Fibroblast of lung (primary cell): ENCODE results near the gene TNRC6C. TPM values are rescaled to one million over a fixed set of nuclear protein-coding genes. Genes with fewer than 3 reads are reported as not detected.

ENCODE experiments used
- DNase-seq, 2 donors: peaks; one replicate each; pipeline versions ENCODE4 v3.0.0 to v3.0.0-alpha.2; 2010; ENCODE audit warnings: low read depth in 2 of 2
- H2AFZ ChIP-seq: 2 replicates; pipeline ENCODE4 v1.5.1; 2012; ENCODE audit warnings: low read length, control low read depth, inconsistent platforms
- H3K27ac ChIP-seq: 2 replicates; pipeline ENCODE4 v1.5.1; 2011; ENCODE audit warnings: low read length, control low read depth; ENCODE audit not compliant: insufficient read depth
- H3K27me3 ChIP-seq: 2 replicates; pipeline ENCODE4 v1.5.1; 2011; ENCODE audit warnings: mild to moderate bottlenecking, low read length; ENCODE audit not compliant: control insufficient read depth, insufficient read depth
- H3K36me3 ChIP-seq: 2 replicates; pipeline ENCODE4 v1.5.1; 2011; ENCODE audit warnings: low read length; ENCODE audit not compliant: control insufficient read depth, insufficient read depth
- H3K4me1 ChIP-seq: 2 replicates; pipeline ENCODE4 v1.5.1; 2011; ENCODE audit warnings: low read length; ENCODE audit not compliant: control insufficient read depth, insufficient read depth; ENCODE audit errors: extremely low read depth
- H3K4me2 ChIP-seq: 2 replicates; pipeline ENCODE4 v1.5.1; 2011; ENCODE audit warnings: low read length, control low read depth; ENCODE audit not compliant: insufficient read depth; ENCODE audit errors: extremely low read depth
- H3K4me3 ChIP-seq, 4 experiments: fragments of 200-600 bp in 1 of 4; sonication (generic) in 1 of 4; replicated peaks in 1 of 4; 2 replicates each; pipeline ENCODE4 v1.5.1; 2011 to 2016; ENCODE audit warnings: low read length in 4 of 4, low read depth in 3 of 4, mild to moderate bottlenecking in 3 of 4, control low read depth in 2 of 4, inconsistent platforms in 1 of 4, mixed read lengths in 1 of 4; ENCODE audit not compliant: insufficient read depth in 1 of 4; ENCODE audit errors: control extremely low read depth in 1 of 4
- H3K79me2 ChIP-seq: 2 replicates; pipeline ENCODE4 v1.5.1; 2012; ENCODE audit warnings: mild to moderate bottlenecking, low read length, inconsistent platforms; ENCODE audit not compliant: control insufficient read depth, insufficient read depth
- H3K9ac ChIP-seq: 2 replicates; pipeline ENCODE4 v1.5.1; 2011; ENCODE audit warnings: mild to moderate bottlenecking, low read length, control low read depth; ENCODE audit not compliant: insufficient read depth
- H3K9me3 ChIP-seq: 2 replicates; pipeline ENCODE4 v1.5.1; 2012; ENCODE audit warnings: low read depth, low read length; ENCODE audit not compliant: control insufficient read depth, insufficient read depth
- H4K20me1 ChIP-seq: 2 replicates; pipeline ENCODE4 v1.5.1; 2011; ENCODE audit warnings: low read length; ENCODE audit not compliant: control insufficient read depth, insufficient read depth; ENCODE audit errors: extremely low read depth
- EZH2 ChIP-seq: IDR thresholded peaks from 2 replicates; pipeline ENCODE4 v1.5.1; 2012; ENCODE audit warnings: low read length, control low read depth, mild to moderate bottlenecking; ENCODE audit errors: missing control alignments
- polyA plus RNA-seq, 2 donors: library from polyadenylated mRNA; depleted of rRNA in 1 of 2; stranded (reverse) in 1 of 2; unstranded in 1 of 2; fragments of >200 nt; gene quantifications; 2 replicates each; pipeline ENCODE4 v1.2.1, GENCODE V29; 2011 to 2012; ENCODE audit warnings: missing spikeins in 1 of 2
- total RNA-seq: library from RNA; depleted of rRNA; stranded (reverse); fragments of >200 nt; gene quantifications from 2 replicates; pipeline ENCODE4 v1.2.1, GENCODE V29; 2014
- TF ChIP-seq, protein P1 (sequence below), 2 donors: IDR thresholded peaks in 1 of 2; conservative IDR thresholded peaks in 1 of 2; 1 replicate in 1 of 2; 2 replicates in 1 of 2; pipeline ENCODE4 v1.5.1; 2011 to 2012; ENCODE audit warnings: low read length in 2 of 2, control low read depth in 1 of 2, inconsistent platforms in 1 of 2, low read depth in 1 of 2, mild to moderate bottlenecking in 1 of 2

TNRC6C gene
- total and polyA plus RNA-seq, 2 donors (not counting 1 experiment from before 2014, with no cell fraction given): 2.1 to 4.6 TPM

DNA sequence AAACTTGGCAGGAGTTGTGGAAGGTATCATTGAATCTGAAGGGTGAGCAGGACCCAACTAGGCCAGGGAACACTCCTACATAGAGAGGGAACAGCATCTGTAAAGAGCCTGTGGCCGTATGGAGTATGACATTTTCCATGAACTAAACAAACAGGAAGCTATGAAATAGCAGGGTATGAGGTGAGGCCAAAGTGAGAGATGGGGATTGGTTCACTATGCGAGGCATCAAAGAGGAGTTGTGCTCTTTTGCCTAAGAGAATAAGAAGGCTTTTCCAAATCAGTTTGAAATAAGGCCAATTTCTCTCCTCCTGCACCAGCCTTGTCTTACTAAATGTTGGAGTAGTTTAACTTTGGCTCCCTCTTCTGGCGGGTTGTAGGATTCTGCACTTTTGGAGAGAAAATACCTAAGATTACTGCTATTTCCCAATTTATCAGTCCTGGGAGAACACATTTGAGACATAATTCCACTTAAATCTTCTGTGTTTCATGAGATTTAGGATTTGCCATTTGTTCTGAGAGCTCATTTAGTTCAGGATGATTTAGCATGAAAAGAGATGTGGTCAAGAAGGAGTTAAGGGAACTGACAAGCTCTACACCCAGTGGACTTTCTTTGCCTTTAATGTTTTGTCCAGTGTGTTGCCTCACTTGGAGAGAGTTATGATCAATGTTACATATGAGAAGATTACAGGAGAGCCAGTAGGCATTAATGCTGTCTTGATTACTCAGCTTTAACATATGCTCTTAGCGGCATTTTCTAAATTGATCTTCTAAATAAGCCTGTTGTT lies 55.4 kb downstream of the TNRC6C start:
- Histone ChIP-seq H3K9ac (no peak overlapping the region), H2AFZ (no peak overlapping the region), H3K27me3 (no peaks in the 10 kb centered on the region), H3K27ac (no peak overlapping the region), H3K4me3 (no peak overlapping the region), H3K4me1 (no peaks in the 10 kb centered on the region), H4K20me1 (no peaks in the 10 kb centered on the region), H3K4me2 (no peak overlapping the region), H3K79me2 (no peaks in the 10 kb centered on the region), H3K36me3 (no peaks in the 10 kb centered on the region), H3K9me3 (no peaks in the 10 kb centered on the region)
- DNase-seq: peak; percentile 58 to 86
- TF ChIP-seq, protein P1, sequence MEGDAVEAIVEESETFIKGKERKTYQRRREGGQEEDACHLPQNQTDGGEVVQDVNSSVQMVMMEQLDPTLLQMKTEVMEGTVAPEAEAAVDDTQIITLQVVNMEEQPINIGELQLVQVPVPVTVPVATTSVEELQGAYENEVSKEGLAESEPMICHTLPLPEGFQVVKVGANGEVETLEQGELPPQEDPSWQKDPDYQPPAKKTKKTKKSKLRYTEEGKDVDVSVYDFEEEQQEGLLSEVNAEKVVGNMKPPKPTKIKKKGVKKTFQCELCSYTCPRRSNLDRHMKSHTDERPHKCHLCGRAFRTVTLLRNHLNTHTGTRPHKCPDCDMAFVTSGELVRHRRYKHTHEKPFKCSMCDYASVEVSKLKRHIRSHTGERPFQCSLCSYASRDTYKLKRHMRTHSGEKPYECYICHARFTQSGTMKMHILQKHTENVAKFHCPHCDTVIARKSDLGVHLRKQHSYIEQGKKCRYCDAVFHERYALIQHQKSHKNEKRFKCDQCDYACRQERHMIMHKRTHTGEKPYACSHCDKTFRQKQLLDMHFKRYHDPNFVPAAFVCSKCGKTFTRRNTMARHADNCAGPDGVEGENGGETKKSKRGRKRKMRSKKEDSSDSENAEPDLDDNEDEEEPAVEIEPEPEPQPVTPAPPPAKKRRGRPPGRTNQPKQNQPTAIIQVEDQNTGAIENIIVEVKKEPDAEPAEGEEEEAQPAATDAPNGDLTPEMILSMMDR (conservative IDR thresholded peaks at IDR 0.05 in 1 of 2, IDR thresholded peaks at IDR 0.05 in 1 of 2; ENCODE audit: low read depth in 1 of 2, low read length in 2 of 2): peak; percentile 82 to 95
- no peak for TF ChIP-seq EZH2

GRCh38 chr17:78014646-78015045 lies 56.1 kb downstream of the TNRC6C start:
- Histone ChIP-seq H3K4me1 (no peaks in the 10 kb centered on the region), H2AFZ (no peak overlapping the region), H4K20me1 (no peaks in the 10 kb centered on the region), H3K27me3 (no peaks in the 10 kb centered on the region), H3K4me3 (no peak overlapping the region), H3K4me2 (no peak overlapping the region), H3K36me3 (no peaks in the 10 kb centered on the region), H3K79me2 (no peaks in the 10 kb centered on the region), H3K9ac (no peak overlapping the region), H3K9me3 (no peaks in the 10 kb centered on the region), H3K27ac (no peak overlapping the region)
- no peak for TF ChIP-seq EZH2
- TF ChIP-seq, protein P1 (conservative IDR thresholded peaks at IDR 0.05 in 1 of 2, IDR thresholded peaks at IDR 0.05 in 1 of 2; ENCODE audit: low read depth in 1 of 2, low read length in 2 of 2): no peak
- DNase-seq: no peak

DNA sequence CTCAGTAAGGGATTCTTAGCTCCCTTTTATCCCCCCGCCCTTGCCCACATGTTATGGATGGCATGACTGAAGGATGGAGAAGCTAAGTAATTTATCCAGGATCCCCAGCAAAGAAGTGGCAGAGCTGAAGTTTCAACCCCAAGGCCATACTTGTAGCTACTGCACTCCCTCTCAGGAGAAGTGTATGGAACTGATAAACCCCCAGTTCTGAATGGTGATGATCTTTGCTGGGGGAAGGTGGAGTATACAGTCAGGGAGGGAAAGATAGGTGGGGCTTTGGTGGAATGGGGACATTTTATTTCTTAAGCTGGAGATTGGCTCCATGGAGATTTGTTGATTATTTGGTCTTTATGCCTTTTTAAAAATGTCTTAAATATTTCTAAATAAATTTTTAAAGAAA lies 58.3 kb downstream of the TNRC6C start:
- TF ChIP-seq, protein P1 (conservative IDR thresholded peaks at IDR 0.05 in 1 of 2, IDR thresholded peaks at IDR 0.05 in 1 of 2; ENCODE audit: low read depth in 1 of 2, low read length in 2 of 2): no peak
- no peak for TF ChIP-seq EZH2
- H3K27me3 ChIP-seq: no peaks in the 10 kb centered on the region

More for the DNA sequence above, 58.3 kb downstream of the TNRC6C start:
- Histone ChIP-seq H3K36me3 (no peaks in the 10 kb centered on the region), H2AFZ (no peak overlapping the region), H3K9ac (no peak overlapping the region), H3K4me3 (no peak overlapping the region), H3K4me1 (no peaks in the 10 kb centered on the region), H3K4me2 (no peak overlapping the region), H4K20me1 (no peaks in the 10 kb centered on the region), H3K9me3 (no peaks in the 10 kb centered on the region), H3K27ac (no peak overlapping the region), H3K79me2 (no peaks in the 10 kb centered on the region)
- DNase-seq: no peak
